HEK293 (cell line): ENCODE measurements around the gene ANO3.

Source experiments
- AEBP2 ChIP-seq: fragments of 450-650 bp; formaldehyde crosslinking; IDR thresholded peaks from 2 replicates; pipeline ENCODE4 v1.5.1; 2016; ENCODE audit warnings: missing biosample characterization, missing genetic modification characterization, borderline replicate concordance
- ATF2 ChIP-seq: fragments of 450-650 bp; formaldehyde crosslinking; IDR thresholded peaks from 2 replicates; pipeline ENCODE4 v1.5.1; 2016; ENCODE audit warnings: missing biosample characterization, missing genetic modification characterization, low read depth
- CTCF ChIP-seq: fragments of 450-650 bp; formaldehyde crosslinking; IDR thresholded peaks from 2 replicates; pipeline ENCODE4 v1.5.1; 2016; ENCODE audit warnings: missing biosample characterization, missing genetic modification characterization
- ZBTB1 ChIP-seq: fragments of 450-650 bp; formaldehyde crosslinking; IDR thresholded peaks from 2 replicates; pipeline ENCODE4 v1.5.1; 2016; ENCODE audit warnings: missing biosample characterization, missing genetic modification characterization
- ZBTB7A ChIP-seq: fragments of 450-650 bp; formaldehyde crosslinking; IDR thresholded peaks from 2 replicates; pipeline ENCODE4 v1.5.1; 2016; ENCODE audit warnings: low read depth, missing biosample characterization, missing genetic modification characterization
- ZNF274 ChIP-seq, 2 experiments: fragments of 200-500 bp in 1 of 2; fragments of 450-650 bp in 1 of 2; sonication (Bioruptor generic) in 1 of 2; formaldehyde crosslinking in 1 of 2; IDR thresholded peaks; 2 replicates each; pipeline versions ENCODE4 v1.5.1 to v1.6.1; 2014 to 2016; ENCODE audit warnings: borderline replicate concordance in 1 of 2, inconsistent platforms in 1 of 2, low read length in 1 of 2, missing biosample characterization in 1 of 2, missing genetic modification characterization in 1 of 2
- ZNF335 ChIP-seq: fragments of 450-650 bp; formaldehyde crosslinking; conservative IDR thresholded peaks from 2 replicates; pipeline ENCODE4 v1.5.1; 2016; ENCODE audit warnings: missing biosample characterization, missing genetic modification characterization
- ZNF639 ChIP-seq: fragments of 450-650 bp; formaldehyde crosslinking; IDR thresholded peaks from 2 replicates; pipeline ENCODE4 v1.5.1; 2016; ENCODE audit warnings: missing biosample characterization, missing genetic modification characterization
- ZNF677 ChIP-seq: fragments of 450-650 bp; IDR thresholded peaks from 2 replicates; pipeline ENCODE4 v1.5.0; 2018; ENCODE audit warnings: missing biosample characterization, mild to moderate bottlenecking, missing genetic modification characterization, moderate library complexity

- TF ChIP-seq ZNF639 (tag by site-specific recombination), result no peak
- no peak for TF ChIP-seq CTCF (tag by site-specific recombination)
- TF ChIP-seq ZBTB1, result no peak
- TF ChIP-seq ZNF274 (IDR thresholded peaks at IDR 0.05; ENCODE audit: low read length), result no peak
- TF ChIP-seq ZNF274 (tag by site-specific recombination; IDR thresholded peaks at IDR 0.05; ENCODE audit: borderline replicate concordance), result no peak
- TF ChIP-seq ZNF335 (tag by site-specific recombination), result no peak
- TF ChIP-seq AEBP2 (tag by site-specific recombination), result no peak
- no peak for TF ChIP-seq ATF2
- no peak for TF ChIP-seq ZNF677 (tag by site-specific recombination)
- TF ChIP-seq ZBTB7A (tag by site-specific recombination), result no peak
Measured at GRCh38 chr11:26287067-26287518, 44.8 kb upstream of the ANO3 start.
